WTC11 (cell line): ENCODE data around the gene IRF2BP2. TPM values are rescaled to one million over a fixed set of nuclear protein-coding genes. Genes with fewer than 3 reads are reported as not detected.
"Not testable (repeated sequence)": the region's sequence is repeated elsewhere in the genome, so short reads cannot be mapped to it uniquely, and the experiment has no call there.

Experiments used
- ATAC-seq: fragments of 200-7000 bp; cut with Tn5 transposase; 2 replicates; pipeline ENCODE4 v1.10.0; 2021; ENCODE audit warnings: mild to moderate bottlenecking, moderate library complexity
- CTCF ChIA-PET: fragments of 300-600 bp; sonication (Branson Sonifier 250); formaldehyde crosslinking; loops from one replicate; lab custom pipeline; 2021; ENCODE audit warnings: antibody characterized with exemption; lab: Charles Lee
- POLR2A ChIA-PET: fragments of 350-600 bp; sonication (Branson Sonifier 250); formaldehyde crosslinking; loops from one replicate; lab custom pipeline; 2021; ENCODE audit warnings: antibody characterized with exemption; lab: Charles Lee
- DNase-seq: peaks from one replicate; pipeline ENCODE4 v3.0.0; 2021; ENCODE audit warnings: low spot score
- H3K27ac Mint-ChIP-seq: 2 replicates; pipeline ENCODE4 v1.8.0; 2021; ENCODE audit warnings: mixed read lengths
- H3K27me3 Mint-ChIP-seq: 2 replicates; pipeline ENCODE4 v1.8.0; 2021; ENCODE audit warnings: low read depth, mild to moderate bottlenecking, moderate library complexity, mixed read lengths
- H3K36me3 Mint-ChIP-seq: 2 replicates; pipeline ENCODE4 v1.8.0; 2021; ENCODE audit warnings: mixed read lengths
- H3K4me1 Mint-ChIP-seq: 2 replicates; pipeline ENCODE4 v1.8.0; 2022; ENCODE audit warnings: mixed read lengths
- H3K4me3 Mint-ChIP-seq: 2 replicates; pipeline ENCODE4 v1.8.0; 2021; ENCODE audit warnings: mild to moderate bottlenecking, moderate library complexity, mixed read lengths
- H3K9me3 Mint-ChIP-seq: 2 replicates; pipeline ENCODE4 v1.8.0; 2021; ENCODE audit warnings: mixed read lengths
- CREM ChIP-seq: sonication (generic); formaldehyde crosslinking; IDR thresholded peaks from 2 replicates; pipeline ENCODE4 v1.8.1; 2022; ENCODE audit warnings: mild to moderate bottlenecking, missing genetic modification reagents, moderate library complexity
- HMGA2 ChIP-seq: fragments of 250-450 bp; sonication (Bioruptor Pico); IDR thresholded peaks from 2 replicates; pipeline ENCODE4 v1.4.0; 2021; ENCODE audit warnings: mild to moderate bottlenecking, moderate library complexity
- JAZF1 ChIP-seq: fragments of 250-450 bp; sonication (Bioruptor Pico); IDR thresholded peaks from 2 replicates; pipeline ENCODE4 v1.9.0; 2021; ENCODE audit warnings: moderate library complexity, mild to moderate bottlenecking, inconsistent platforms
- MLX ChIP-seq: sonication (generic); formaldehyde crosslinking; IDR thresholded peaks from 2 replicates; pipeline ENCODE4 v1.8.1; 2023; ENCODE audit warnings: mild to moderate bottlenecking, missing genetic modification reagents, moderate library complexity
- MYBL2 ChIP-seq: sonication (generic); formaldehyde crosslinking; IDR thresholded peaks from 2 replicates; pipeline ENCODE4 v1.8.1; 2023; ENCODE audit warnings: mild to moderate bottlenecking, moderate library complexity, missing genetic modification reagents
- NR1H2 ChIP-seq: sonication (generic); formaldehyde crosslinking; IDR thresholded peaks from 2 replicates; pipeline ENCODE4 v1.9.0; 2021; ENCODE audit warnings: mild to moderate bottlenecking, moderate library complexity, missing genetic modification reagents
- RORB ChIP-seq: fragments of 250-450 bp; sonication (Bioruptor Pico); IDR thresholded peaks from 2 replicates; pipeline ENCODE4 v1.9.0; 2021; ENCODE audit warnings: mild to moderate bottlenecking
- TEAD1 ChIP-seq: sonication (generic); formaldehyde crosslinking; IDR thresholded peaks from 2 replicates; pipeline ENCODE4 v1.8.0; 2022; ENCODE audit warnings: mild to moderate bottlenecking, missing genetic modification reagents
- TP53 ChIP-seq: sonication (generic); formaldehyde crosslinking; IDR thresholded peaks from 2 replicates; pipeline ENCODE4 v1.8.1; 2023; ENCODE audit warnings: mild to moderate bottlenecking, missing genetic modification reagents
- ZNF423 ChIP-seq: fragments of 250-450 bp; sonication (Bioruptor Pico); IDR thresholded peaks from 2 replicates; pipeline ENCODE4 v2.1.2; 2022; ENCODE audit warnings: mild to moderate bottlenecking, moderate library complexity
- total RNA-seq: library from RNA; stranded (reverse); gene quantifications from 3 replicates; pipeline ENCODE4 v1.2.3, GENCODE V29; 2021
- TF ChIP-seq, protein P1 (sequence below): sonication (generic); formaldehyde crosslinking; IDR thresholded peaks from 2 replicates; pipeline ENCODE4 v1.8.0; 2022; ENCODE audit warnings: mild to moderate bottlenecking, missing genetic modification reagents
- TF ChIP-seq, protein P2 (sequence below): fragments of 200-600 bp; IDR thresholded peaks from 2 replicates; pipeline ENCODE4 v1.8.0; 2022; ENCODE audit warnings: antibody characterized with exemption
- TF ChIP-seq, protein P3 (sequence below): sonication (generic); formaldehyde crosslinking; IDR thresholded peaks from 2 replicates; pipeline ENCODE4 v1.8.1; 2022; ENCODE audit warnings: low read depth, mild to moderate bottlenecking, moderate library complexity, missing genetic modification reagents, borderline replicate concordance
- TF ChIP-seq, protein P4 (sequence below): fragments of 250-450 bp; sonication (Bioruptor Pico); IDR thresholded peaks from 2 replicates; pipeline ENCODE4 v1.9.0; 2021; ENCODE audit warnings: moderate library complexity, mild to moderate bottlenecking, inconsistent platforms, borderline replicate concordance

Gene IRF2BP2
- total RNA-seq, 1 experiment from 2014 or later = 70.9 TPM

GRCh38 chr1:234598974-234599616 lies 10.9 kb downstream of the IRF2BP2 start (continued):
- TF ChIP-seq ZNF423 (CRISPR knock-in tag) (no peak), RORB (CRISPR knock-in tag) (no peak), JAZF1 (no peak), MLX (CRISPR knock-in tag) (no peak), MYBL2 (CRISPR knock-in tag) (no peak)
- TF ChIP-seq, protein P1, sequence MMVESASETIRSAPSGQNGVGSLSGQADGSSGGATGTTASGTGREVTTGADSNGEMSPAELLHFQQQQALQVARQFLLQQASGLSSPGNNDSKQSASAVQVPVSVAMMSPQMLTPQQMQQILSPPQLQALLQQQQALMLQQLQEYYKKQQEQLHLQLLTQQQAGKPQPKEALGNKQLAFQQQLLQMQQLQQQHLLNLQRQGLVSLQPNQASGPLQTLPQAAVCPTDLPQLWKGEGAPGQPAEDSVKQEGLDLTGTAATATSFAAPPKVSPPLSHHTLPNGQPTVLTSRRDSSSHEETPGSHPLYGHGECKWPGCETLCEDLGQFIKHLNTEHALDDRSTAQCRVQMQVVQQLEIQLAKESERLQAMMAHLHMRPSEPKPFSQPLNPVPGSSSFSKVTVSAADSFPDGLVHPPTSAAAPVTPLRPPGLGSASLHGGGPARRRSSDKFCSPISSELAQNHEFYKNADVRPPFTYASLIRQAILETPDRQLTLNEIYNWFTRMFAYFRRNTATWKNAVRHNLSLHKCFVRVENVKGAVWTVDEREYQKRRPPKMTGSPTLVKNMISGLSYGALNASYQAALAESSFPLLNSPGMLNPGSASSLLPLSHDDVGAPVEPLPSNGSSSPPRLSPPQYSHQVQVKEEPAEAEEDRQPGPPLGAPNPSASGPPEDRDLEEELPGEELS (CRISPR knock-in tag) = no peak

DNA sequence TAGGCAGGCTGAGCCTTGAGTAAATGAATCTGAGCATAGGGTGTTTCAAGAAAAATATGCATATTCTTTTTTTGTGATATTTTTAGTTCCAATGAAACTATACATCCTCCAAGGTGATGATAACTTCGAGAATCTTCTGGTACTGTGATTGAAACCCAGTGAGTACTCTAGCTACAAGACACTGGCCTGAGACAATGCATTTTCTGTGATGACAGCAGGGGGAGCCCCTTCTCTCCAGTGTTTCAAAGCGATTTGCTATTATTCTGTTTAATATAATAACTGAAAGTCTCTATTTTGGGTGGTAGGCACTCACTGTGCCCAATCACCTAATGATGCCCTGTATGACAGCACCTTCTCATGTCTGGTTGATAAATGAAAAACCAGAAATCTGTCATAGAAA lies 12.1 kb downstream of the IRF2BP2 start:
- Mint-ChIP-seq H3K36me3 (peaks cover 6% of the 10 kb centered on the region; the same call in 1 of the 2 replicates), H3K4me1 (peaks cover 40% of the 10 kb centered on the region), H3K27ac (no peak overlapping the region), H3K4me3 (no peak overlapping the region), H3K27me3 (peaks cover 9% of the 10 kb centered on the region; the same call in 1 of the 2 replicates), H3K9me3 (peaks cover 25% of the 10 kb centered on the region)
- TF ChIP-seq, protein P2, sequence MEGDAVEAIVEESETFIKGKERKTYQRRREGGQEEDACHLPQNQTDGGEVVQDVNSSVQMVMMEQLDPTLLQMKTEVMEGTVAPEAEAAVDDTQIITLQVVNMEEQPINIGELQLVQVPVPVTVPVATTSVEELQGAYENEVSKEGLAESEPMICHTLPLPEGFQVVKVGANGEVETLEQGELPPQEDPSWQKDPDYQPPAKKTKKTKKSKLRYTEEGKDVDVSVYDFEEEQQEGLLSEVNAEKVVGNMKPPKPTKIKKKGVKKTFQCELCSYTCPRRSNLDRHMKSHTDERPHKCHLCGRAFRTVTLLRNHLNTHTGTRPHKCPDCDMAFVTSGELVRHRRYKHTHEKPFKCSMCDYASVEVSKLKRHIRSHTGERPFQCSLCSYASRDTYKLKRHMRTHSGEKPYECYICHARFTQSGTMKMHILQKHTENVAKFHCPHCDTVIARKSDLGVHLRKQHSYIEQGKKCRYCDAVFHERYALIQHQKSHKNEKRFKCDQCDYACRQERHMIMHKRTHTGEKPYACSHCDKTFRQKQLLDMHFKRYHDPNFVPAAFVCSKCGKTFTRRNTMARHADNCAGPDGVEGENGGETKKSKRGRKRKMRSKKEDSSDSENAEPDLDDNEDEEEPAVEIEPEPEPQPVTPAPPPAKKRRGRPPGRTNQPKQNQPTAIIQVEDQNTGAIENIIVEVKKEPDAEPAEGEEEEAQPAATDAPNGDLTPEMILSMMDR = peak; percentile 40; the same call in 1 of the 2 replicates
- TF ChIP-seq HMGA2 (no peak), TP53 (CRISPR knock-in tag) (no peak), CREM (CRISPR knock-in tag) (no peak)
- TF ChIP-seq, protein P3, sequence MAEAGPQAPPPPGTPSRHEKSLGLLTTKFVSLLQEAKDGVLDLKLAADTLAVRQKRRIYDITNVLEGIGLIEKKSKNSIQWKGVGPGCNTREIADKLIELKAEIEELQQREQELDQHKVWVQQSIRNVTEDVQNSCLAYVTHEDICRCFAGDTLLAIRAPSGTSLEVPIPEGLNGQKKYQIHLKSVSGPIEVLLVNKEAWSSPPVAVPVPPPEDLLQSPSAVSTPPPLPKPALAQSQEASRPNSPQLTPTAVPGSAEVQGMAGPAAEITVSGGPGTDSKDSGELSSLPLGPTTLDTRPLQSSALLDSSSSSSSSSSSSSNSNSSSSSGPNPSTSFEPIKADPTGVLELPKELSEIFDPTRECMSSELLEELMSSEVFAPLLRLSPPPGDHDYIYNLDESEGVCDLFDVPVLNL (CRISPR knock-in tag) = no peak
- TF ChIP-seq, protein P4, sequence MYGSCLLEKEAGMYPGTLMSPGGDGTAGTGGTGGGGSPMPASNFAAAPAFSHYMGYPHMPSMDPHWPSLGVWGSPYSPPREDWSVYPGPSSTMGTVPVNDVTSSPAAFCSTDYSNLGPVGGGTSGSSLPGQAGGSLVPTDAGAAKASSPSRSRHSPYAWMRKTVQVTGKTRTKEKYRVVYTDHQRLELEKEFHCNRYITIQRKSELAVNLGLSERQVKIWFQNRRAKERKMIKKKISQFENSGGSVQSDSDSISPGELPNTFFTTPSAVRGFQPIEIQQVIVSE (CRISPR knock-in tag) = no peak
- POLR2A ChIA-PET = no interaction called here
- no peak for ATAC-seq
- CTCF ChIA-PET = interaction anchor here (0.6 to 1.9 kb wide), 23 partner anchors 8 to 1204 kb away, joined by 3 to 16 read pairs (median 4); partner anchors contain the start of gene TARBP1
- peak; percentile 34 for DNase-seq

DNA sequence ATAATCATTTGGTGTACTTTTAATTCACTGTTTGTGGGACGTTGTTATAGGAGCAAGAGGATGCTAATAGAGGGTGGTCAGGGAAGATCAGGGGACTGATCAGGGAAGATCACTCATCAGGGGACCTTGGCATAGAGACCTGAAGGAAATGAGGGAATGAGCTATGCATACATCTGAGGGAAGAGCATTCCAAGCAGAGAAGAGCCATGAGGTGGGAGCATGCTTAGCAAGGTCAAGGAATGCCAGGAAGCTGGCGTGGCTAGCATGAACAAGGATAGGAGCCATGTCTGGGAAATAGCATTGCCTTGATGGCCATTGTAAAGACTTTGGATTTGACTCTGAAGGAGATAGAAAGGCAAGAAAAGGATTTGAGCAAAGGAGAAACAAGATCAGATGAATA lies 14.1 kb downstream of the IRF2BP2 start:
- TF ChIP-seq TEAD1 (CRISPR knock-in tag) (no peak), NR1H2 (CRISPR knock-in tag) (no peak), MYBL2 (CRISPR knock-in tag) (no peak)
- H3K4me1 Mint-ChIP-seq = peaks cover 20% of the 10 kb centered on the region
- peaks cover 6% of the 10 kb centered on the region; the same call in 1 of the 2 replicates for H3K36me3 Mint-ChIP-seq
- ChIA-PET CTCF (interaction anchor here (0.9 to 1.8 kb wide), 2 partner anchors 13 to 497 kb away, joined by 3 to 4 read pairs; no protein-coding TSS in a partner anchor), POLR2A (no interaction called here)
- ATAC-seq = no peak
- H3K9me3 Mint-ChIP-seq = peaks cover 25% of the 10 kb centered on the region
- DNase-seq = no peak
- no peak overlapping the region for H3K27ac Mint-ChIP-seq
- H3K4me3 Mint-ChIP-seq = no peak overlapping the region
- peaks cover 9% of the 10 kb centered on the region; the same call in 1 of the 2 replicates for H3K27me3 Mint-ChIP-seq

- DNase-seq, H3K27me3 Mint-ChIP-seq, ATAC-seq, H3K4me3 Mint-ChIP-seq, POLR2A ChIA-PET, H3K36me3 Mint-ChIP-seq, H3K27ac Mint-ChIP-seq: not testable (repeated sequence)
- Mint-ChIP-seq H3K4me1 (peaks cover 11% of the 10 kb centered on the region), H3K9me3 (peaks cover 25% of the 10 kb centered on the region)
- CTCF ChIA-PET = interaction anchor here (1.8 kb wide), 1 partner anchor 499 kb away, joined by 4 read pairs; no protein-coding TSS in a partner anchor
Observed at GRCh38 chr1:234594575-234594974, 15.4 kb downstream of the IRF2BP2 start.
